Common myeloid progenitor, CD34-positive (primary cell): ENCODE measurements around the gene RBM15B.

Experiments used
- CTCF ChIA-PET: fragments of 350-600 bp; sonication (Branson Sonifier 250); formaldehyde crosslinking; loops from one replicate; lab custom pipeline; 2021; ENCODE audit warnings: antibody characterized with exemption; lab: Charles Lee
- POLR2A ChIA-PET: fragments of 350-600 bp; sonication (Branson Sonifier 250); formaldehyde crosslinking; loops from one replicate; lab custom pipeline; 2021; ENCODE audit warnings: antibody characterized with exemption; lab: Charles Lee
- DNase-seq, 3 donors: peaks; one replicate each; pipeline versions ENCODE4 v3.0.0 to v3.0.0-alpha.2; 2013
- H3K27ac ChIP-seq, 2 experiments: 1 replicate in 1 of 2; 2 replicates in 1 of 2; pipeline ENCODE4 v1.7.0; 2013; ENCODE audit warnings: inconsistent platforms in 2 of 2, low read length in 2 of 2, mild to moderate bottlenecking in 2 of 2, low read depth in 1 of 2, moderate library complexity in 1 of 2; ENCODE audit not compliant: severe bottlenecking in 2 of 2, insufficient read depth in 1 of 2, poor library complexity in 1 of 2
- H3K27me3 ChIP-seq, 5 experiments: replicated peaks in 2 of 5; 1 replicate in 3 of 5; 2 replicates in 2 of 5; pipeline versions ENCODE4 v1.6.1 to v1.7.0; 2013; ENCODE audit warnings: low read length in 4 of 5, mild to moderate bottlenecking in 2 of 5, moderate library complexity in 2 of 5, inconsistent platforms in 1 of 5; ENCODE audit not compliant: insufficient read depth in 5 of 5, control insufficient read depth in 4 of 5
- H3K36me3 ChIP-seq, 4 experiments: 1 replicate in 2 of 4; 2 replicates in 2 of 4; pipeline versions ENCODE4 v1.6.1 to v1.7.0; 2013; ENCODE audit warnings: low read length in 3 of 4, control low read depth in 1 of 4, mild to moderate bottlenecking in 1 of 4; ENCODE audit not compliant: control insufficient read depth in 4 of 4, insufficient read depth in 4 of 4
- H3K4me1 ChIP-seq, 4 experiments: 1 replicate in 3 of 4; 2 replicates in 1 of 4; pipeline versions ENCODE4 v1.6.1 to v1.7.1; 2013; ENCODE audit warnings: low read length in 3 of 4, mild to moderate bottlenecking in 3 of 4, control low read depth in 1 of 4, inconsistent platforms in 1 of 4, moderate library complexity in 1 of 4; ENCODE audit not compliant: control insufficient read depth in 4 of 4, insufficient read depth in 4 of 4; ENCODE audit errors: control extremely low read depth in 1 of 4
- H3K4me3 ChIP-seq, 7 experiments: 1 replicate in 4 of 7; 2 replicates in 3 of 7; pipeline versions ENCODE4 v1.5.1 to v1.7.0; 2013; ENCODE audit warnings: mild to moderate bottlenecking in 7 of 7, low read length in 6 of 7, moderate library complexity in 6 of 7, inconsistent platforms in 2 of 7, low read depth in 2 of 7, control low read depth in 1 of 7; ENCODE audit not compliant: insufficient read depth in 4 of 7, control insufficient read depth in 1 of 7; ENCODE audit errors: extremely low read depth in 1 of 7
- H3K9me3 ChIP-seq, 5 experiments: 1 replicate in 4 of 5; 2 replicates in 1 of 5; pipeline versions ENCODE4 v1.6.1 to v1.7.1; 2013; ENCODE audit warnings: low read length in 4 of 5, mild to moderate bottlenecking in 2 of 5, inconsistent platforms in 1 of 5, low read depth in 1 of 5, moderate library complexity in 1 of 5; ENCODE audit not compliant: control insufficient read depth in 4 of 5, insufficient read depth in 2 of 5; ENCODE audit errors: control extremely low read depth in 1 of 5
- WGBS: methylation state at CpG from one replicate; pipeline ENCODE4 v1.1.5; 2013; ENCODE audit not compliant: insufficient coverage; 5-methylcytosine and 5-hydroxymethylcytosine counted together

Gene RBM15B

DNA sequence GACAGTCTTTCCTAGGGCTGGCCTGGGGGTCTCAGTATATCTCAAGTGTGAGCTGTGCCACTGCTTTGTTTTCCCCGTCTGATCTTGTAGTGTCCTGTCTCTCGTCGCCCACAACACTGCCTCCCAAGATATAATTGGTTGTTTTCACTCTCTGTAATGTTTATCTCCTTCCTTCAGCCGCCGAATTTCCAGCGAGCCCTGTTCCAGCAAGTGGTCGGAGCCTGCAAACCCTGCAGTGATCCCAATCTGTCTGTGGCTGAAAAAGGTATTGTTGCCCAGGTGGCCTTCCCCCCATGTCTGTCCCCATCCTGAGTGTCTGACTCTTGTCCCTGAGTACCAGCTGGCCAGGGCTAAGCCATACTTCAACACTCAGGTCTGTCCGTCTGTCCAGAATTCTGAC lies 15.5 kb upstream of the RBM15B start:
- ChIA-PET POLR2A (no interaction called here), CTCF (interaction anchor here (0.9 to 1.4 kb wide), 4 partner anchors 278 to 760 kb away, joined by 3 to 6 read pairs (median 3); no protein-coding TSS in a partner anchor)
- Histone ChIP-seq H3K9me3 (no peaks in the 10 kb centered on the region), H3K27ac (no peak overlapping the region), H3K4me1 (peaks cover 7 to 46% (median 40%) of the 10 kb centered on the region in 4 experiments), H3K4me3 (no peak overlapping the region), H3K36me3 (no peaks in the 10 kb centered on the region), H3K27me3 (no peaks in the 10 kb centered on the region)
- 81% methylated on average over 7 of the region's 8 CpGs for WGBS
- no peak for DNase-seq

DNA sequence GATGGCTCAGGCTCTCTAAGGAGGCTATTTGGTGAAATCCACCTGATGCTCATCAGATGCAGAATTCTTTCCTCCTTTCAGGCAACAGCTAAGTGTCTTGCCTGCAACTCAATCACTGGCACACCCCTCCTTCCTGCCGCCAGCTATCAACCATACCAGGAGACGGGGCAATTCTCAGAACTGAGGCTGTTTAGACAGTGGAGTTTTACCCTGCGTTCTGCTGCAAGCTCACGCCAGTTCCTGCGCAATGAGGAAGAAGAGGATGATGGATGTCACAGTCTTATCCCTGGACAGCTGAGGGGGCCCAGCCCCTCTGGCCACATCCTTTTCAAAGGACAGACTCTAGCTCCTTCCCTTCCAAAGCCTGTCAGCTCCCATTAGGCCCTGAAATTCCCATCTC lies 13.0 kb upstream of the RBM15B start:
- POLR2A ChIA-PET, result interaction anchor here (3.9 kb wide), 1 partner anchor 11 kb away, joined by 16 read pairs; no protein-coding TSS in a partner anchor

DNA sequence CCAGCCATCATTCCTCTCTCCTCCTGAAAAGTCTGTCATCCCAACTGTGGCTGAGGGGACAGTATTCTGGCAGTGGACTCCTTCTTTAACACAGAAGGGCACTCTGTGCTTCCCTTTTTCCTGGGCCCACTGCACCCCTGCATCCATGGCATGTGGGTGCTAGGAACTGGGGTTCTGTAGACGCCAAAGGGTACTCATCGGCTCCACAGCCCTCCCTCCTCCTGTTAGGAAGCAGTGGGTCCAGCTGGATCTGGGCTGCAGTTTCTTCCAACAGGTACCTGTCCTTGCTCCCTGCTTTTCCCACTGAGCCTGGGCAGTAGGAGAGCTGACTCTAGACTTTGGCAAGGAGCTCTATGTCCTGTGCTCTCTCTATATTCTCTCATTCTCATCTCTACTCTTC lies 12.4 kb upstream of the RBM15B start:
- Histone ChIP-seq H3K4me1 (peaks cover 11 to 75% (median 65%) of the 10 kb centered on the region in 4 experiments), H3K36me3 (no peaks in the 10 kb centered on the region), H3K4me3 (peak overlapping the region in 2 of 7 experiments; percentile 22 to 46), H3K27me3 (no peaks in the 10 kb centered on the region), H3K27ac (no peak overlapping the region), H3K9me3 (no peaks in the 10 kb centered on the region)
- POLR2A ChIA-PET, result interaction anchor here (0.6 to 3.9 kb wide), 2 partner anchors 11 to 697 kb away, joined by 7 to 16 read pairs; no protein-coding TSS in a partner anchor
- DNase-seq, result no peak
- WGBS, result 62% methylated on average over 2 of the region's 2 CpGs
- CTCF ChIA-PET, result interaction anchor here (0.7 to 5.7 kb wide), 11 partner anchors 10 to 807 kb away, joined by 3 to 56 read pairs (median 5); partner anchors contain the start of genes MAPKAPK3 and RBM15B

More for the DNA sequence above, 13.0 kb upstream of the RBM15B start:
- Histone ChIP-seq H3K27me3 (no peaks in the 10 kb centered on the region), H3K9me3 (no peaks in the 10 kb centered on the region), H3K36me3 (no peaks in the 10 kb centered on the region), H3K4me1 (peaks cover 7 to 69% (median 58%) of the 10 kb centered on the region in 4 experiments), H3K4me3 (peak overlapping the region in 4 of 7 experiments; percentile 6 to 46 (median 16)), H3K27ac (no peak overlapping the region)
- peak in 2 of 3 donors; percentile 37 to 55 for DNase-seq
- 0% methylated on average over 2 of the region's 5 CpGs for WGBS
- CTCF ChIA-PET, result interaction anchor here (0.6 to 5.7 kb wide), 12 partner anchors 9 to 765 kb away, joined by 3 to 56 read pairs (median 4); partner anchors contain the start of genes MAPKAPK3 and RBM15B

DNA sequence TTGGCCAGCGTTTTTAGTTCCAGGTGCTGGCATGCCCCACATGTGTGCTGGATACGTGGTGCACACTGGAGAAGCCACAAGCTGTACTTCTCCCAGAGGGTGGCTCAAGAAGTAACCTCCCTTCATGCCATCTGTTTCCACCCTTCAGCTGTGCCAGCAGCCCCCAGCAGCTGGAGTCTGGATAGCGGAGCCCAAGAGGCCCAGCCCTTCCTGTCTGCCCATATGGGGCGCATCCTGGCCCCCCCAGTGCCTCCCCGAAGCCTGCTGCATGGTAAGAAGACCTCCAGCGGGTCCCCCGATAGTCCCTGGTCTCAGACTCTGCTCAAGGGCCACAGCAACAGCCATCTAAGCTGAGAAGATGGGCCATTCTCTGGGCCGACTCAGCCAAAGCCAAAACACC lies 11.8 kb upstream of the RBM15B start:
- ChIA-PET CTCF (interaction anchor here (0.7 to 5.7 kb wide), 14 partner anchors 8 to 830 kb away, joined by 3 to 56 read pairs (median 4); partner anchors contain the start of genes MAPKAPK3 and RBM15B), POLR2A (interaction anchor here (0.6 to 3.9 kb wide), 2 partner anchors 10 to 697 kb away, joined by 7 to 16 read pairs; no protein-coding TSS in a partner anchor)
- Histone ChIP-seq H3K4me3 (peak overlapping the region in 4 of 7 experiments; percentile 14 to 55 (median 34)), H3K27me3 (no peaks in the 10 kb centered on the region), H3K36me3 (no peaks in the 10 kb centered on the region), H3K4me1 (peaks cover 15 to 76% (median 70%) of the 10 kb centered on the region in 4 experiments), H3K9me3 (no peaks in the 10 kb centered on the region), H3K27ac (peak overlapping the region in 1 of 2 experiments; percentile 60)
- DNase-seq, result peak; percentile 71 to 99 (median 97)
- 1% methylated on average over 8 of the region's 8 CpGs for WGBS

DNA sequence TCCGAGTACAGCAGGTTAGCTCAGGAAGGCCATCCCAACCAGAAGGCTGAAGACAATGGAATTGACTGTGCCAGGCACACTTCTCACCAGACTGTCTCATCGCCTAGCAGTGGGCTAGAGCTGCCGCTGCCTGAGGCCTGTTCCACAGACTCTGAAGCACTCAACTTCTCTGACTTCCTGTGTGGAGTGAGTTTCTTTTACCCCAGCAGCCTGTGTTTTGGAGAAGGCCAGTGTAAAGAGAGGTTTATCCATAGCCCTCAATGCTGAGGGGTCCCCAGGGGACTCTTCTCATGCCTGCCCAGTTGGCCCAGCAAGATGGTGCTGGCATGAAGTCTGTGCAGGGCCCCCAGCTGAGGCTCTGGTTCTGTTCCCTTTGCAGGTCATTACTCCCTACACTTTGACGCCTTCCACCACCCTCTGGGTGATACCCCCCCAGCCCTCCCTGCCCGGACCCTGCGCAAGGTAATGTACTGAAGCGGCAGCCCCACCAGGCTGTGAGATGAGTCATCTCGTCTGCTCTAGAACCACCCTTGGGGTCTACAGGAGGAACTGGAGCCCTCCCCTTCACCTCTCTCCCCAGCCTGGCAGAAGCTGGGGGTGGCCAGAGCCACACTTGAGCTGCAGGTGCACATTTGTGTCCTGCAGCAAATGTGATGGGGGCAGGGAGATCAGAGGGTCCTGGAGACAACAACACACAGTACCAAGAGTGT lies 11.2 kb upstream of the RBM15B start:
- WGBS, result 47% methylated on average over 7 of the region's 8 CpGs
- H3K36me3 ChIP-seq, result no peaks in the 10 kb centered on the region

DNA sequence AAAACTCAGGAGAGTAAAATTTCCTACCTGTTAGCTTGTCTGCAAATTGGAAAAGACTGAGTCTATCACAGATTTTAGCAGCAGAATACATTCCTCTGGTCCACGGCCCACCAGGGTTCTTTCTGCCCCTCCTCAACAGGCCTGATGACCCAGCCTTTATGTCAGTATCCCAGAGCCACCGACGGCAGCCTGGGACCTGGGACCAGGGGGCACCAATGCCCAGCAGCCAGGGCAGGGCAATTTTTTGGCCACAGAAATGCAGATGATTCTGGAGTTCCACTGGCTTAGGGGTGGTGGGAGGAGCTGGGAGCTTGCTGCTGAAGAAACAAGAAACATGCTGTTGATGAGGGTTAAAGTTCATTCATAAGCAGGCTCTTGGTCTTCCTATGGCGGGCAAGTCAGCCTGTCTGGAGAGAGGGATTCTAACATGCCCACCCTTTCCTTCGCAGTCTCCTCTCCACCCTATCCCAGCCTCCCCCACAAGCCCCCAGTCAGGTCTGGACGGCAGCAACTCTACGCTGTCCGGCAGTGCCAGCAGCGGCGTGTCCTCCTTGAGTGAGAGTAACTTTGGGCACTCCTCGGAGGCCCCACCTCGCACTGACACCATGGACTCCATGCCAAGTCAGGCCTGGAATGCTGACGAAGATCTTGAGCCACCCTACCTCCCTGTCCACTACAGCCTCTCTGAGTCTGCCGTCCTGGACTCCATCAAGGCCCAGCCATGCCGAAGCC lies 10.3 kb upstream of the RBM15B start:
- H3K27me3 ChIP-seq, result no peaks in the 10 kb centered on the region
- peaks cover 15 to 80% (median 73%) of the 10 kb centered on the region in 4 experiments for H3K4me1 ChIP-seq
- H3K36me3 ChIP-seq, result no peaks in the 10 kb centered on the region
- POLR2A ChIA-PET, result interaction anchor here (3.9 kb wide), 1 partner anchor 8 kb away, joined by 16 read pairs; no protein-coding TSS in a partner anchor
- no peak overlapping the region for H3K27ac ChIP-seq
- DNase-seq, result no peak
- no peaks in the 10 kb centered on the region for H3K9me3 ChIP-seq
- WGBS, result 98% methylated on average over 13 of the region's 15 CpGs
- CTCF ChIA-PET, result interaction anchor here (1.8 to 5.7 kb wide), 3 partner anchors 8 to 765 kb away, joined by 9 to 56 read pairs (median 22); partner anchors contain the start of genes MAPKAPK3 and RBM15B
- no peak overlapping the region for H3K4me3 ChIP-seq

More for the DNA sequence above, 11.2 kb upstream of the RBM15B start:
- Histone ChIP-seq H3K4me3 (peak overlapping the region in 4 of 7 experiments; percentile 14 to 55 (median 25)), H3K4me1 (peaks cover 15 to 76% (median 71%) of the 10 kb centered on the region in 4 experiments), H3K27me3 (no peaks in the 10 kb centered on the region), H3K9me3 (no peaks in the 10 kb centered on the region), H3K27ac (peak overlapping the region in 1 of 2 experiments; percentile 60)
- DNase-seq, result peak in 2 of 3 donors; percentile 55 to 74
- ChIA-PET CTCF (interaction anchor here (0.8 to 5.7 kb wide), 10 partner anchors 8 to 830 kb away, joined by 3 to 56 read pairs (median 4); partner anchors contain the start of genes MAPKAPK3 and RBM15B), POLR2A (interaction anchor here (0.6 to 3.9 kb wide), 3 partner anchors 9 to 812 kb away, joined by 3 to 16 read pairs (median 3); partner anchors contain the start of gene C3orf18)
